ENCODE results near the gene REN. TPM values are rescaled to one million over a fixed set of nuclear protein-coding genes. Genes with fewer than 3 reads are reported as not detected.

REN gene
- total and polyA plus RNA-seq, 9 donors, result 1.0 to 71.6 (median 3.7) TPM

- Histone ChIP-seq H3K9me3 (no peaks in the 10 kb centered on the region), H3K4me1 (ENCODE audit: insufficient read depth) (no peaks in the 10 kb centered on the region), H3K36me3 (no peaks in the 10 kb centered on the region), H3K27ac (no peak overlapping the region), H3K27me3 (no peaks in the 10 kb centered on the region), H3K4me3 (no peak overlapping the region)
- TF ChIP-seq EP300 (IDR thresholded peaks at IDR 0.05) (no peak), CTCF (IDR thresholded peaks at IDR 0.05) (no peak), POLR2A (IDR thresholded peaks at IDR 0.05) (no peak)
- WGBS, 3 donors, result 66 to 77% (median 67%) methylated on average over 3 of the region's 3 CpGs
- DNase-seq, result no peak
- intact Hi-C loops (cut with DNase I), result no loop called here
Observed at GRCh38 chr1:204174958-204175357, 8.8 kb upstream of the REN start.

- H3K36me3 ChIP-seq, result no peaks in the 10 kb centered on the region
- H3K27me3 ChIP-seq, result no peaks in the 10 kb centered on the region
- no peak for DNase-seq
- WGBS, 3 donors, result 88 to 95% (median 93%) methylated on average over 2 of the region's 2 CpGs
- no peak overlapping the region for H3K4me3 ChIP-seq
- no peak overlapping the region for H3K27ac ChIP-seq
- intact Hi-C loops (cut with DNase I), result no loop called here
- H3K4me1 ChIP-seq (ENCODE audit: insufficient read depth), result no peaks in the 10 kb centered on the region
- H3K9me3 ChIP-seq, result no peaks in the 10 kb centered on the region
- TF ChIP-seq CTCF (IDR thresholded peaks at IDR 0.05) (no peak), POLR2A (IDR thresholded peaks at IDR 0.05) (no peak), EP300 (IDR thresholded peaks at IDR 0.05) (no peak)
Observed at GRCh38 chr1:204172404-204173029, 6.4 kb upstream of the REN start.

GRCh38 chr1:204171751-204172178 is 5.6 kb upstream of the REN start:
- Histone ChIP-seq H3K4me3 (no peak overlapping the region), H3K9me3 (no peaks in the 10 kb centered on the region), H3K27me3 (no peaks in the 10 kb centered on the region), H3K36me3 (no peaks in the 10 kb centered on the region), H3K4me1 (ENCODE audit: insufficient read depth) (no peaks in the 10 kb centered on the region), H3K27ac (no peak overlapping the region)
- intact Hi-C loops (cut with DNase I), result no loop called here
- TF ChIP-seq POLR2A (IDR thresholded peaks at IDR 0.05), result no peak
- no peak for TF ChIP-seq CTCF (IDR thresholded peaks at IDR 0.05)
- TF ChIP-seq EP300 (IDR thresholded peaks at IDR 0.05), result no peak
- DNase-seq, result no peak
- WGBS, 3 donors, result 69 to 76% (median 75%) methylated on average over 4 of the region's 4 CpGs

- no peak overlapping the region for H3K4me3 ChIP-seq
- 45 to 62% (median 49%) methylated on average over 3 of the region's 3 CpGs for WGBS, 3 donors
- H3K36me3 ChIP-seq, result no peaks in the 10 kb centered on the region
- DNase-seq, result no peak
- H3K9me3 ChIP-seq, result no peaks in the 10 kb centered on the region
- TF ChIP-seq CTCF (IDR thresholded peaks at IDR 0.05), result no peak
- no peak for TF ChIP-seq POLR2A (IDR thresholded peaks at IDR 0.05)
- TF ChIP-seq EP300 (IDR thresholded peaks at IDR 0.05), result no peak
- no peaks in the 10 kb centered on the region for H3K4me1 ChIP-seq (ENCODE audit: insufficient read depth)
- H3K27ac ChIP-seq, result no peak overlapping the region
- intact Hi-C loops (cut with DNase I), result no loop called here
- no peaks in the 10 kb centered on the region for H3K27me3 ChIP-seq
Observed at GRCh38 chr1:204170494-204171155, 4.5 kb upstream of the REN start.

All from ovary (tissue), 9 donors.